Bone marrow (tissue), 2 donors: ENCODE results near the gene NTF3.

Source experiments
- DNase-seq, 2 donors: peaks; one replicate each; lab custom pipeline; 2025; lab: John Stamatoyannopoulos, UW

Gene NTF3

DNA sequence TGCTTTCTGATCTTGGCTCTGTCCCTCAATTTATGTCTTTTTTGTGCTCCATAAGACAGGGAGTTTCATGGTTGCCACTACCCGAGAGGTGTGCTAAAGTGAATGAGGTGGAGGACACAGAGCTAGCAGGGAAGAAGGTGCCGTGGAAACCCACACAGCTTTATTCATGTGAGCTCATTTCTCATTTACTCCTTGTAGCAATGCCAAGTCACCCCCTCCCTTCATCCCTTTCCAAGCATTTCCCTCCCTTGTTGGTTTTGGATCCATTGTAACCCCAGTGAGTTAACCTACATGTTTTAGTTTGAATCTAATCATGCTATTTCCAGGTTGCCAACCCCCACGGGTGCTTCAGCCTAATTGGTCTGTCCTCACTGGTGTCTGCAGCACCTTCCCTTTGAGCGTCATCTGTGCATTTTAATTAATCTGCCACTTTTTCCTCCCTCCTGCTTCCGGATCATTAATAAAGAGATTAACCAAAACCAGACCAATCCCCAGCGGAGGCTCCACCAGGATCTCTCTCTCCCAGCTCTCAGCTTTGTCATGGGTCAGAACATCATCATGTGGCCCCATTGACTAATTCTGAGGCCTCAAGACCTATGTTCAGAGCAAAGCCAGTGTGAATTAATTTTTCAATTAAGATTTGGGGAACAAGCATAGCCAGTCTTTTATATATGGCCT is 56.2 kb downstream of the NTF3 start:
- no peak for DNase-seq

DNA sequence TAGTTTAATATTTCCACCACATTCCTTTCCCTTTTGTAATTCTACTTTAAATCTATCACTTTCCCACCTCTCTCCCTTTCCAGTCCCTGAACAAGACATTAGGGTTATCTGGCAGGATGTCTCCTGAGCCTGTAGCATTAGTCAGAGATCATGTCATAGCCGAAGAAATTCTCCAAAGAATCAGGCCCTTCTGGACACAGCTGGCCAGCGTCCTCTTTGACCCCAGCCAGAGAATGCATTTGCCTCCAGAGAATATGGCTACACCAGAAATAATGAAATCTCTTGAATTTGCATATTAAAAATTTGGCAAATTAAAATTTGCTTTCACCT is 56.7 kb downstream of the NTF3 start:
- DNase-seq, result no peak

- no peak for DNase-seq
These were observed 57.1 kb downstream of the NTF3 start for GRCh38 chr12:5489017-5489416.

GRCh38 chr12:5489760-5490406 is 58.0 kb downstream of the NTF3 start:
- no peak for DNase-seq

DNA sequence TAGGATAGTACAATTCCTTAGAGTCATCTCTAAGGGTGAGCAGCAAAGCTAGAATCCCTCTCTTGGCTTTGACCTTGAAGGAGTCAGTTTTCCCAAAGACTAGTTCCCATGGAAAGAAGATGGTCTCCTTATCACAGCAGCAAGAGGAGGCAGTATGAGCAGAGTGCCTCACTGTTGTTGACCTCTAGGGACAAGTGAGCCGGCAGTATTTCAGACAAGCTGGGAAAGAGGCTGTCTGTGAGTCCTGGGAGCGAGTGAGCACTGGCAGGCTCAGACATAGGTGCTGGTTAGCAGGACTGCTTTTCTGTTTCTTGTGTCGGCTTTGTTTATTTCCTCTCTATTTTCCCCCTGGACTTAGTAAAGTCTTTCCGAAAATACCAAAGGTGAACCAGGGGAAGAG is 60.7 kb downstream of the NTF3 start:
- DNase-seq, result no peak

DNA sequence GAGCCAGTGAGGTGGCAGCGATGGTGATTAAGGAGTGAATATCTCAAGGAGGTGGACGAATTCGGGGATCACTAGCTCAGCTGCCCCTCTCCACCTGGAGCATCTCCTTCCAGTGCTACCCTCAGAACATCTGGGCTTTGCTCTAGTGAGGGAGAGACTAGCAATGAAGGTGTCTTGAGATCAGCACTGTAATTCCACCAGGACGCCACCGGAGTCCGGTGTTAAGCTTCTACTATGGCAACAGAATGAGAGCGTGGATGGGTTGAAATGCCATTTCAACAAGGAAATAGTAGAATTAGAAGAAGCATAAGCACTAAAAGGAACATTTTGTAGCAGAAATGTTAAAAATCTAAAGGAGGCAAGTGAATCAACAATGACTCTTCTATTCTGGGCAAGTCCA is 61.1 kb downstream of the NTF3 start:
- DNase-seq, result no peak

DNA sequence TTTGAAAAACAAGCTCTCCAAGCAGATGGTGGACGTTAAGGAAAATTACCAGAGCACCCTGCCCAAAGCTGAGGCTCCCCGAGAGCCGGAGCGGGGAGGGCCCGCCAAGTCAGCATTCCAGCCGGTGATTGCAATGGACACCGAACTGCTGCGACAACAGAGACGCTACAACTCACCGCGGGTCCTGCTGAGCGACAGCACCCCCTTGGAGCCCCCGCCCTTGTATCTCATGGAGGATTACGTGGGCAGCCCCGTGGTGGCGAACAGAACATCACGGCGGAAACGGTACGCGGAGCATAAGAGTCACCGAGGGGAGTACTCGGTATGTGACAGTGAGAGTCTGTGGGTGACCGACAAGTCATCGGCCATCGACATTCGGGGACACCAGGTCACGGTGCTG is 62.4 kb downstream of the NTF3 start:
- DNase-seq, result no peak

GRCh38 chr12:5497329-5498053 is 65.6 kb downstream of the NTF3 start:
- no peak for DNase-seq

GRCh38 chr12:5498076-5498475 is 66.2 kb downstream of the NTF3 start:
- no peak for DNase-seq

GRCh38 chr12:5498806-5499205 is 66.9 kb downstream of the NTF3 start:
- DNase-seq, result no peak

GRCh38 chr12:5499566-5500330 is 67.8 kb downstream of the NTF3 start:
- DNase-seq, result no peak

DNA sequence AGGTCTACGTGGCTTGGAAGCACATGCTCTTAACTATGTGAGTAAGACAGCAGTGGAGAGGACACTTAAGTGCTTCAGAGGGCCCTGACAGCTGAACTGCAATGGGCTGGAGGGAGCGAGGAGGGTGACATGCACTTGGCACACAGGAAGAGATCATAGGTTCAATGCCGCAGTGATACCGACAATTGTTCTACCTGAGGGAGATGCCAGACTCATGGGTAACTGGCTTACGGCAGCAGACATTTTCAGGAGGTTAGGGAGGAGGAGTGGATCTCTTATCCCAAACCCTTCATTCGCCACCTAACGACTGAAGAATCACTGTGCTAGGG is 68.4 kb downstream of the NTF3 start:
- no peak for DNase-seq

GRCh38 chr12:5503774-5504173 is 71.9 kb downstream of the NTF3 start:
- DNase-seq, result no peak

DNA sequence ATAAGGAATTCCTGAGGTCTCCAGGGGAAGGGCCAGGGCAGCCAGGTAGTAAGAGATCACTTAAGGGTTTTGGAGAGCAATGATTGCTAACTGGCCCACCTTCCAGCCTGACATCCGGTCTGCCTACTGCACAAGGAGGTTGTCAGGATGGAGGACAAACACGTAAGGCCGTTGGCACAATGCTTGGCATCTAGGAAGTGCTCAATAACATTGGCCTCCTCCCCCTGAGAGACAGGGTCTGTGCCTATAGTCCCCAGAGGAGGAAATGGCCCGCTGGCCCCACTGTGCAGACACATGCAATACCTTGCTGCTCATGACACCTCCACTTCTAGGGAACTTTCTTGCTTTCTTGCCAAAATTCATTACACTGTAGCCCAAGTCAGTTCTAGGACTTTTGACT is 73.2 kb downstream of the NTF3 start:
- DNase-seq, result no peak

- DNase-seq, result no peak
These were observed 73.8 kb downstream of the NTF3 start for GRCh38 chr12:5505751-5506150.

- DNase-seq, result no peak
These were observed 74.4 kb downstream of the NTF3 start for GRCh38 chr12:5506295-5506694.

- DNase-seq, result no peak
These were observed 74.9 kb downstream of the NTF3 start for GRCh38 chr12:5506821-5507231.

DNA sequence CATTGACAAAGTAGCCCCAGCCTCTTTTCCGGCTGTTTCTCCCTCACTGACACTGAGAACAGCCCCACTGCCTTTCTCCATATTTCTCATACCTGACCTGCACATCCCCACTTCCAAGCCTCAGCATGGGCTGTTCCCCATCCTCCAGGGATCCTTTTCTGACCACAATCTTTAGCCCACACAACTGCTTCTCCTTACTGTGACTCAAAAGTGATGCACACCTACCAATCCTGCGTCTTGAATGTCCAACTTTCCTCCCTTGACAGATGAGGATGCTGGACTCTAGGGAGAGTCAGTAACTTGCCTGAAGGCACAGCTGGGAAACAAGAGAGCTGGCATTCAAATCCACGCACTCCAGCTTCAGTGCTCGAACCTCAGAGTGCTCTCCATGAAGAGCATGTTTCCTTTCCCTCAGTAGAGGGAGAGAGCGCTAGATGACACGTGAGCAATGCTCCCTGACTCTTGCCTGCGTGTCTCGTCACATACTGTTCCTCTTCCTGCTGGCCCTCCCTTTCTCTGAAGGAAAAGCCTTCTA is 75.6 kb downstream of the NTF3 start:
- DNase-seq, result no peak

DNA sequence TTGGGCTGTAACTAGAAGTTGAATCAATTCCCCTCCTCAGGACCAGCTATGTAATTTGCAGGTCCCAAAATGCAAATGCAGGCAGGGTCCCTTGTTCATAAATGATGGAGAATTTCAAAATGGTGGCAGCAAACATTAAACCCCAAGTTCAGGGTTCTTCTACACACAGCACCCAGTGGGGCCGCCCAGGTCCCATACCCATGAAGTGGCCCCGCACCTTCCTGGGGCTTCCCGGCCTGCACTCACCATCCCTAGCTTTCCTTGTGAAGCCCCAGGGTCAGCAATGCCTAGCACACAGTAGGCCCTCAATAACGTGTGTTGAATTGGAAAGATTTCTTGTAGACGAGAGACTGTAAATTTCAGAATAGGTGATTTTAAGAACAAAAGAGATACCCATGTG is 76.0 kb downstream of the NTF3 start:
- no peak for DNase-seq

DNA sequence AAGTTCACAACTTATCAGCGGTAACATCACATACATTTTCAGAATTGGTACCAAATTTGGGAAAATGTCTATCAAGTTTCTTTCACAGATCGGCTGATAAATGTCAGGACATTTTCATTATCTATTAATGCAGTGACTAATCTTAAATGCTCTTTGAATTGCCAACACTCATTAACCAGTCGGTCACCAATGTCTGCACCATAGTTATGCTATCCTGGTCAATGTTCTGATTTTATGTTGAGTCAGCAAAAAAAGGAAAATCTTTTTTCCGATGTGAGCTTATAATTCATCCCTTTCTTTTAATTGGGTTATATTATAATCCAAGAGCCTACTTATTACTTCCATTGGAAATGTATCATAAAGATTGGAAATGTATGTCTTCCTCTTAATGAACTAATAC is 77.2 kb downstream of the NTF3 start:
- no peak for DNase-seq

- no peak for DNase-seq
These were observed 77.6 kb downstream of the NTF3 start for GRCh38 chr12:5509557-5509956.

DNA sequence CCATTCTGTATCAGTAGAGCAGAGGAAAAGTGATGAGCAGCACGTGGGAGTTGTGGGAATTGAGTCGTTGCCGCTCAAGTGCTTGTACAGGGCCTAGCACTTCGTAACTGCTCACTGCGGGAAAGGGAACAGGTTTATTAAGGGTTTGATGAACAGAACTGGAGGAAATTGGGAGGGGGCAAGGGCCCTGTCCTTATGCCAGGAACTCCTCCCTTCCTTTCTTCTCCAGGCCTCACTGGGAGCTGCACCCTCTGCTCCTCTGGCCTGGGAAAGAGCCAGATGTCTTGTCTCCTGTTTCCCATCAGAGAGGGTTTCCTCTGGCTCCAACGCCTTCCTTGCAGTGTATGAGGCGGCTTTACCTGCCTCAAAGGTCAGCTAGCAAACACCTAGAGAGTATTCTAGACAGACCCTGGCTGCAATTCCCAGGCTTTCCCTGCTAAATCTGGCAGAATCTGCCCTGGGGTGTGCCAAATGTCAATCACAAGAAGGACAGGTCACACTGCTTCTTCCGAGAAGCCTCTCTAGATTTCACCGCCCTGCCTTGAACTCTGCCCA is 78.4 kb downstream of the NTF3 start:
- DNase-seq, result no peak
